Measurements from ENCODE around the gene CRYBA4. TPM values are rescaled to one million over a fixed set of nuclear protein-coding genes. Genes with fewer than 3 reads are reported as not detected.

CRYBA4 gene
- total RNA-seq, 5 donors from 2014 or later (not counting 1 experiment from before 2014, with no cell fraction given): not detected

GRCh38 chr22:26579331-26579886 is 42.4 kb upstream of the CRYBA4 start:
- H3K4me3 Mint-ChIP-seq: peak overlapping the region; percentile 58 to 71 (median 68)
- DNase-seq (peak; percentile 24 to 74 (median 52)), ATAC-seq (replicated peaks in 1 of 4) (peak; percentile 93 to 95 (median 94))
- Histone ChIP-seq H3K4me1 (ENCODE audit: control insufficient read depth in 1 of 2, extremely low read depth in 1 of 2, insufficient read depth in 2 of 2, low read length in 2 of 2) (peaks cover 15 to 73% of the 10 kb centered on the region in 2 experiments), H3K4me3 (ENCODE audit: control insufficient read depth in 1 of 2, extremely low read depth in 1 of 2, low read length in 1 of 2) (peak overlapping the region in 1 of 2 donors; percentile 23), H3K27ac (ENCODE audit: low read length) (peak overlapping the region; percentile 74), H3K27me3 (replicated peaks in 1 of 2; ENCODE audit: control insufficient read depth in 2 of 2, extremely low read depth in 1 of 2, insufficient read depth in 2 of 2, low read length in 1 of 2) (no peaks in the 10 kb centered on the region), H3K36me3 (ENCODE audit: control insufficient read depth in 2 of 2, extremely low read depth in 1 of 2, insufficient read depth in 1 of 2, low read length in 1 of 2) (peaks cover 3 to 18% of the 10 kb centered on the region in 2 donors), H3K9me3 (no peaks in the 10 kb centered on the region)
- H3K4me1 Mint-ChIP-seq: peaks cover 65 to 69% (median 67%) of the 10 kb centered on the region in 3 donors
- H3K27me3 Mint-ChIP-seq: no peaks in the 10 kb centered on the region
- POLR2A ChIA-PET: no interaction called here
- CTCF ChIA-PET: no interaction called here
- H3K27ac Mint-ChIP-seq: peak overlapping the region; percentile 92 to 95
- H3K9me3 Mint-ChIP-seq: no peaks in the 10 kb centered on the region
- peaks cover 8% of the 10 kb centered on the region for H3K36me3 Mint-ChIP-seq
- 1% methylated on average over 5 of the region's 10 CpGs for WGBS (ENCODE audit: insufficient coverage)

DNA sequence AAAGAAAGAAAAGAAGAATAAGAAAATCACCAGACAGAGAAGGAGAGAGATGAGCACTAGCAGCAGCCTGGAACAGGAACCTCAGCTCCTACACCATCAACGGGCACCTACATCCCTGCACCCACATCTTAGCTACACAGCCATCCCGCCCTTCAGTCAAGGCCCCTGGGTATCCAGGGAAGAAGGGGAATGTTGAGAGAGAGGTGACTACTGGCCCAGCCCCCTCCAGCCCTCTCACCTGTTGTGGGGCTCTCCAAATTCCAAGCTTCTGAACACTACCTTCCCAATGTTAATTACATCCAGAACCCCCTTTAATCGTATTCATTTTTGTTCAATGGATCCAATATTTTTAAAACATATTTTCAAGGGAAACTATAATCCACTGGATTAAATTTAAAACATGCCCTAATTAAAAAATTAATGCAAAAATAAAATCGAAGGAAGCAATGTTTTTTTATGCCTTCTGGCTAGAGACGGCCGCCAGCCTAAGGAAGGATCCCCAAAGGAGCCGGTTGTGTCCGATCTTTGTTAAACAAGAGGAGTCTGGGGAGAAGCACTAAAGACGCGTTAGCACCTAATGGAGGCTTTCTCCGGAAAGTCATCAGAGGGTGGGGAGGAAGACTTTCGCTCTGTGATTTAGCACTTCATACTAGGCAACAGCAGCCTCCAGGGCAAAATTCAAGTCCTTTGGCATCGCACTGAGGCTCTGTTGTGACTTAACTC is 41.4 kb upstream of the CRYBA4 start:
- Mint-ChIP-seq H3K4me1 (peaks cover 65 to 69% (median 67%) of the 10 kb centered on the region in 3 donors), H3K27ac (peak overlapping the region; percentile 92 to 95), H3K36me3 (peaks cover 8% of the 10 kb centered on the region), H3K27me3 (no peaks in the 10 kb centered on the region), H3K9me3 (no peaks in the 10 kb centered on the region), H3K4me3 (peak overlapping the region; percentile 58 to 71 (median 68))
- peak overlapping the region in 1 of 2 donors; percentile 17 for H3K4me3 ChIP-seq (ENCODE audit: control insufficient read depth in 1 of 2, extremely low read depth in 1 of 2, low read length in 1 of 2)
- ATAC-seq (replicated peaks in 1 of 4) (no peak), DNase-seq (no peak)
- peak overlapping the region; percentile 74 for H3K27ac ChIP-seq (ENCODE audit: low read length)
- CTCF ChIA-PET: no interaction called here
- H3K9me3 ChIP-seq: no peaks in the 10 kb centered on the region
- POLR2A ChIA-PET: no interaction called here
- peaks cover 15 to 75% of the 10 kb centered on the region in 2 experiments for H3K4me1 ChIP-seq (ENCODE audit: control insufficient read depth in 1 of 2, extremely low read depth in 1 of 2, insufficient read depth in 2 of 2, low read length in 2 of 2)
- H3K27me3 ChIP-seq (replicated peaks in 1 of 2; ENCODE audit: control insufficient read depth in 2 of 2, extremely low read depth in 1 of 2, insufficient read depth in 2 of 2, low read length in 1 of 2): no peaks in the 10 kb centered on the region
- H3K36me3 ChIP-seq (ENCODE audit: control insufficient read depth in 2 of 2, extremely low read depth in 1 of 2, insufficient read depth in 1 of 2, low read length in 1 of 2): peaks cover 3 to 18% of the 10 kb centered on the region in 2 donors
- WGBS (ENCODE audit: insufficient coverage): 100% methylated on average over 2 of the region's 13 CpGs

DNA sequence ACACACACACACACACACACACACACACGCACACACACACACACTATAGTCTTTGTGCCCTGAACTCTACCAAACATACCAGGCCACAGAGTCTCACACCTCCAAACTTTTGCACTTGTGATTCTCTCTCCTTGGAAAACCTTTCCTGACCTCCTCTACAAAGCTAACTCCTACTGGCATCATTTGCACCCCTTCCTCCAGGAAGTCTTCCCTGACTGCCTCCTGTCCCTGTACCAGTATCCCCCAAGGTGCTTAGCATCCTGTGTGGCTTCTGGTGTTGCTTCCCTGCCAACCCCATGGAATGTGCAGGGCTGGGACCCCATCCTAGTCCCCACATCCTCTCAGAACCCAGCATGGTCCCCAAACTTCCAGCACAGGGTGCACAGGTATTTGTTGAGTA is 40.7 kb upstream of the CRYBA4 start:
- CTCF ChIA-PET: no interaction called here
- peaks cover 8% of the 10 kb centered on the region for H3K36me3 Mint-ChIP-seq
- no peak overlapping the region for H3K4me3 ChIP-seq (ENCODE audit: control insufficient read depth in 1 of 2, extremely low read depth in 1 of 2, low read length in 1 of 2)
- ATAC-seq (replicated peaks in 1 of 4) (no peak), DNase-seq (no peak)
- POLR2A ChIA-PET: no interaction called here
- peak overlapping the region; percentile 15 for H3K27ac ChIP-seq (ENCODE audit: low read length)
- WGBS (ENCODE audit: insufficient coverage): no CpG with 5 or more reads among the region's 1 CpG
- peak overlapping the region in 1 of 3 donors; percentile 71 for H3K4me3 Mint-ChIP-seq
- no peaks in the 10 kb centered on the region for H3K9me3 ChIP-seq
- H3K27ac Mint-ChIP-seq: peak overlapping the region; percentile 77 to 95
- H3K4me1 ChIP-seq (ENCODE audit: control insufficient read depth in 1 of 2, extremely low read depth in 1 of 2, insufficient read depth in 2 of 2, low read length in 2 of 2): peaks cover 16 to 79% of the 10 kb centered on the region in 2 experiments
- H3K27me3 ChIP-seq (replicated peaks in 1 of 2; ENCODE audit: control insufficient read depth in 2 of 2, extremely low read depth in 1 of 2, insufficient read depth in 2 of 2, low read length in 1 of 2): no peaks in the 10 kb centered on the region
- H3K27me3 Mint-ChIP-seq: no peaks in the 10 kb centered on the region
- peaks cover 64 to 74% (median 69%) of the 10 kb centered on the region in 3 donors for H3K4me1 Mint-ChIP-seq
- peaks cover 3 to 16% of the 10 kb centered on the region in 2 donors for H3K36me3 ChIP-seq (ENCODE audit: control insufficient read depth in 2 of 2, extremely low read depth in 1 of 2, insufficient read depth in 1 of 2, low read length in 1 of 2)
- H3K9me3 Mint-ChIP-seq: no peaks in the 10 kb centered on the region

- H3K4me1 ChIP-seq (ENCODE audit: control insufficient read depth in 1 of 2, extremely low read depth in 1 of 2, insufficient read depth in 2 of 2, low read length in 2 of 2): peaks cover 19 to 81% of the 10 kb centered on the region in 2 experiments
- Mint-ChIP-seq H3K4me3 (peak overlapping the region in 1 of 3 donors; percentile 71), H3K27ac (peak overlapping the region; percentile 77 to 95), H3K27me3 (no peaks in the 10 kb centered on the region), H3K36me3 (peaks cover 8% of the 10 kb centered on the region), H3K4me1 (peaks cover 64 to 75% (median 70%) of the 10 kb centered on the region in 3 donors), H3K9me3 (no peaks in the 10 kb centered on the region)
- H3K9me3 ChIP-seq: no peaks in the 10 kb centered on the region
- peaks cover 3 to 16% of the 10 kb centered on the region in 2 donors for H3K36me3 ChIP-seq (ENCODE audit: control insufficient read depth in 2 of 2, extremely low read depth in 1 of 2, insufficient read depth in 1 of 2, low read length in 1 of 2)
- ATAC-seq (replicated peaks in 1 of 4) (no peak), DNase-seq (no peak)
- H3K4me3 ChIP-seq (ENCODE audit: control insufficient read depth in 1 of 2, extremely low read depth in 1 of 2, low read length in 1 of 2): no peak overlapping the region
- 100% methylated on average over 3 of the region's 8 CpGs for WGBS (ENCODE audit: insufficient coverage)
- POLR2A ChIA-PET: no interaction called here
- H3K27me3 ChIP-seq (replicated peaks in 1 of 2; ENCODE audit: control insufficient read depth in 2 of 2, extremely low read depth in 1 of 2, insufficient read depth in 2 of 2, low read length in 1 of 2): no peaks in the 10 kb centered on the region
- H3K27ac ChIP-seq (ENCODE audit: low read length): no peak overlapping the region
- CTCF ChIA-PET: no interaction called here
These were observed 40.1 kb upstream of the CRYBA4 start for GRCh38 chr22:26581633-26582168.

- DNase-seq (no peak), ATAC-seq (replicated peaks in 1 of 4) (no peak)
- no peaks in the 10 kb centered on the region for H3K27me3 Mint-ChIP-seq
- no peak overlapping the region for H3K27ac ChIP-seq (ENCODE audit: low read length)
- peak overlapping the region in 1 of 2 donors; percentile 36 for H3K27ac Mint-ChIP-seq
- H3K4me1 ChIP-seq (ENCODE audit: control insufficient read depth in 1 of 2, extremely low read depth in 1 of 2, insufficient read depth in 2 of 2, low read length in 2 of 2): peaks cover 24 to 82% of the 10 kb centered on the region in 2 experiments
- no peaks in the 10 kb centered on the region for H3K27me3 ChIP-seq (replicated peaks in 1 of 2; ENCODE audit: control insufficient read depth in 2 of 2, extremely low read depth in 1 of 2, insufficient read depth in 2 of 2, low read length in 1 of 2)
- no peaks in the 10 kb centered on the region for H3K9me3 ChIP-seq
- peaks cover 72 to 84% (median 77%) of the 10 kb centered on the region in 3 donors for H3K4me1 Mint-ChIP-seq
- peak overlapping the region in 1 of 3 donors; percentile 20 for H3K4me3 Mint-ChIP-seq
- H3K9me3 Mint-ChIP-seq: no peaks in the 10 kb centered on the region
- CTCF ChIA-PET: no interaction called here
- H3K4me3 ChIP-seq (ENCODE audit: control insufficient read depth in 1 of 2, extremely low read depth in 1 of 2, low read length in 1 of 2): no peak overlapping the region
- H3K36me3 ChIP-seq (ENCODE audit: control insufficient read depth in 2 of 2, extremely low read depth in 1 of 2, insufficient read depth in 1 of 2, low read length in 1 of 2): peaks cover 3 to 16% of the 10 kb centered on the region in 2 donors
- POLR2A ChIA-PET: interaction anchor here in 1 of 2 donors (0.6 kb wide), 1 partner anchor 15 kb away, joined by 9 read pairs; no protein-coding TSS in a partner anchor
- whole genome bisulfite sequencing (ENCODE audit: insufficient coverage): 100% methylated on average over 1 of the region's 4 CpGs
- H3K36me3 Mint-ChIP-seq: peaks cover 8% of the 10 kb centered on the region
These were observed 37.8 kb upstream of the CRYBA4 start for GRCh38 chr22:26584010-26584409.

DNA sequence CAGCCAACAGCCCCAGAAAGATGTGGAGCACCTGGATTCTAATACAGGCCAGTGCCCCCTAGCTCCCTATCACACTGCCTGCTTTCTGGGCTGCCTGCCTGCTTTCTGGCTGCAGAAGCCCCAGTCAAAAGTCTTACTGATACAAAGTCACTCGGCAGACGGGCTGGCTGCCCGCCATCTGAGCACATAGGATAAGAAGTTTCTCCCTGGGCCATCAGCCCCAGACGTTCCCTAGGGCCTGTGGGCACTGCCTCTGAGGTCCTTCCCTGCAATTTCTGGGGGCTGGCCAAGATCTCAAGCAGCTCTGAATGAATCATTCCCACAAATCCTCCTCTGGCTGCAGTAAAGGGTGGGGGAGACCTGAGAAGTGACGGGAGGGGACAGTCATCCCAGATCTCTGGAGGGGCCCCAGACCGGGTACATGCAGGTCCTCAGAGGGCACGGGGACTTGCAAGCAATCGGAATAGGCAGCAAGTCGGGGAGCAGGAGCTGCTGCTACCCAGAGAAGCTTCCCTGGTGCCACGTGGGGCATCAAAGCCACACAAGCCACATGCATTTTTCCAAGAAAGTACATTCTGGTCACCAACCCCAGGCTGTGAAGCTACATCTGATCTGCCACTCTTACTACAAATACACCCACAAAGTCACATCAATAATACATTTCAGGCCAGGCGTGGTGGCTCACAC is 36.5 kb upstream of the CRYBA4 start:
- ChIA-PET POLR2A (no interaction called here), CTCF (interaction anchor here (0.6 kb wide), 2 partner anchors 85 to 154 kb away, joined by 4 to 7 read pairs; no protein-coding TSS in a partner anchor)
- WGBS (ENCODE audit: insufficient coverage): 74% methylated on average over 9 of the region's 11 CpGs
- H3K4me1 ChIP-seq (ENCODE audit: control insufficient read depth in 1 of 2, extremely low read depth in 1 of 2, insufficient read depth in 2 of 2, low read length in 2 of 2): peaks cover 21 to 73% of the 10 kb centered on the region in 2 experiments
- Mint-ChIP-seq H3K4me1 (peaks cover 62 to 78% (median 67%) of the 10 kb centered on the region in 3 donors), H3K27me3 (no peaks in the 10 kb centered on the region), H3K36me3 (peaks cover 8% of the 10 kb centered on the region), H3K9me3 (no peaks in the 10 kb centered on the region), H3K4me3 (peak overlapping the region in 1 of 3 donors; percentile 20), H3K27ac (peak overlapping the region; percentile 64 to 70)
- no peak overlapping the region for H3K4me3 ChIP-seq (ENCODE audit: control insufficient read depth in 1 of 2, extremely low read depth in 1 of 2, low read length in 1 of 2)
- H3K9me3 ChIP-seq: no peaks in the 10 kb centered on the region
- ATAC-seq (replicated peaks in 1 of 4) (no peak), DNase-seq (no peak)
- no peak overlapping the region for H3K27ac ChIP-seq (ENCODE audit: low read length)
- H3K36me3 ChIP-seq (ENCODE audit: control insufficient read depth in 2 of 2, extremely low read depth in 1 of 2, insufficient read depth in 1 of 2, low read length in 1 of 2): peaks cover 3 to 16% of the 10 kb centered on the region in 2 donors
- H3K27me3 ChIP-seq (replicated peaks in 1 of 2; ENCODE audit: control insufficient read depth in 2 of 2, extremely low read depth in 1 of 2, insufficient read depth in 2 of 2, low read length in 1 of 2): no peaks in the 10 kb centered on the region

Measured in T-cell (primary cell).